Measurements from ENCODE around the gene DOCK1.

DOCK1 gene

GRCh38 chr10:126950401-126951105 lies 45.3 kb downstream of the DOCK1 start:
- H3K9me3 ChIP-seq (ENCODE audit: control insufficient read depth, low read length), result no peaks in the 10 kb centered on the region
- no peaks in the 10 kb centered on the region for H3K27me3 ChIP-seq (ENCODE audit: control insufficient read depth, insufficient read depth, low read length)
- no peak overlapping the region for H3K9ac ChIP-seq
- H3K36me3 ChIP-seq (ENCODE audit: control insufficient read depth, insufficient read depth, low read length), result no peaks in the 10 kb centered on the region
- H2AFZ ChIP-seq, result no peak overlapping the region
- H3K4me1 ChIP-seq, result no peaks in the 10 kb centered on the region
- no peak for TF ChIP-seq CTCF (IDR thresholded peaks at IDR 0.05)
- H3K4me2 ChIP-seq (ENCODE audit: low read length), result no peak overlapping the region
- H3K4me3 ChIP-seq (ENCODE audit: low read depth, low read length), result no peak overlapping the region
- no peak overlapping the region for H3K27ac ChIP-seq
- peaks cover 31% of the 10 kb centered on the region for H3K79me2 ChIP-seq

DNA sequence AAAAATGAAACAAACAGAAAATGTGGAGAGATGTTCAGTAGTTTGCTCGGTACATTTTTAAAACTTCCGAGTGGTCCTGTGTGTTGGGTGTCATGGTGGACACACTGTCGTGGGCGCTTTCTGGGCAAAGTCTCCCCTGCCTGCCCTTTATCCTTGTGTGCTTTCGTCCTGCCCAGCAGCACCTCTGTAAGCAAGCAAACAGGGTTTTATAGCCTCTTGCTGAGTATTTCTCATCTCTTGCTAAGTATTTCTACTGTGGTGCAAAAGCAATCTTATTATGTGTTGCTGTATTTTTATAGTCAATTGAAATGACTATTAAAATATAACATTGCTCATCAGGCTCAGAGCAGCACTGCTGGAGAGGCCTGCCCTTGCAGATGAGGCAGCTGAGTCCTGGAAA lies 48.7 kb downstream of the DOCK1 start:
- TF ChIP-seq CTCF (IDR thresholded peaks at IDR 0.05), result no peak
- Histone ChIP-seq H2AFZ (no peak overlapping the region), H3K36me3 (ENCODE audit: control insufficient read depth, insufficient read depth, low read length) (no peaks in the 10 kb centered on the region), H3K79me2 (peaks cover 14% of the 10 kb centered on the region), H3K9me3 (ENCODE audit: control insufficient read depth, low read length) (no peaks in the 10 kb centered on the region), H3K4me2 (ENCODE audit: low read length) (no peak overlapping the region), H3K9ac (no peak overlapping the region), H3K27me3 (ENCODE audit: control insufficient read depth, insufficient read depth, low read length) (no peaks in the 10 kb centered on the region), H3K4me3 (ENCODE audit: low read depth, low read length) (no peak overlapping the region), H3K27ac (no peak overlapping the region), H3K4me1 (no peaks in the 10 kb centered on the region)

DNA sequence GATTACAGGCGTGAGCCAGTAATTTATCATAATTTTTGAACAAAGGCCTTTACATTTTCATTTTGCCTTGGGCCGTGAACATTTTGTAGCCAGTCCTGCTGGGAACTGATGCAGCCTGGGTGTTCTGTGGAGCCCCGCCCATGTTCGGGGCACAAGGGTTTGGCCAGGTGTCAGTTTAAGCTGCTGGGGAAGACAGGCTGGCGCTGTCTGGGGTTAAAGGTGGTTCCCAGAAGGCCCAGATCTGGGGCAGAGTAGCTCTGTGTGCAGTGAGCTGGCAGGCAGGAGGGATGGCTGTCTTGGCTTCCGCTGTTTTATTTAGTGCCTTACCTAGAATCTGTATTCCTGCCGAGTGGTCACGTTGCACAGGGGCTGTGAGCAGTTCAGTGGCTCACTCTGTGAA lies 50.2 kb downstream of the DOCK1 start:
- Histone ChIP-seq H3K27ac (no peak overlapping the region), H3K79me2 (peaks cover 14% of the 10 kb centered on the region), H3K36me3 (ENCODE audit: control insufficient read depth, insufficient read depth, low read length) (no peaks in the 10 kb centered on the region), H3K9ac (no peak overlapping the region), H3K27me3 (ENCODE audit: control insufficient read depth, insufficient read depth, low read length) (no peaks in the 10 kb centered on the region), H3K9me3 (ENCODE audit: control insufficient read depth, low read length) (no peaks in the 10 kb centered on the region), H3K4me1 (no peaks in the 10 kb centered on the region), H3K4me2 (ENCODE audit: low read length) (no peak overlapping the region), H3K4me3 (ENCODE audit: low read depth, low read length) (no peak overlapping the region), H2AFZ (no peak overlapping the region)
- TF ChIP-seq CTCF (IDR thresholded peaks at IDR 0.05), result no peak

DNA sequence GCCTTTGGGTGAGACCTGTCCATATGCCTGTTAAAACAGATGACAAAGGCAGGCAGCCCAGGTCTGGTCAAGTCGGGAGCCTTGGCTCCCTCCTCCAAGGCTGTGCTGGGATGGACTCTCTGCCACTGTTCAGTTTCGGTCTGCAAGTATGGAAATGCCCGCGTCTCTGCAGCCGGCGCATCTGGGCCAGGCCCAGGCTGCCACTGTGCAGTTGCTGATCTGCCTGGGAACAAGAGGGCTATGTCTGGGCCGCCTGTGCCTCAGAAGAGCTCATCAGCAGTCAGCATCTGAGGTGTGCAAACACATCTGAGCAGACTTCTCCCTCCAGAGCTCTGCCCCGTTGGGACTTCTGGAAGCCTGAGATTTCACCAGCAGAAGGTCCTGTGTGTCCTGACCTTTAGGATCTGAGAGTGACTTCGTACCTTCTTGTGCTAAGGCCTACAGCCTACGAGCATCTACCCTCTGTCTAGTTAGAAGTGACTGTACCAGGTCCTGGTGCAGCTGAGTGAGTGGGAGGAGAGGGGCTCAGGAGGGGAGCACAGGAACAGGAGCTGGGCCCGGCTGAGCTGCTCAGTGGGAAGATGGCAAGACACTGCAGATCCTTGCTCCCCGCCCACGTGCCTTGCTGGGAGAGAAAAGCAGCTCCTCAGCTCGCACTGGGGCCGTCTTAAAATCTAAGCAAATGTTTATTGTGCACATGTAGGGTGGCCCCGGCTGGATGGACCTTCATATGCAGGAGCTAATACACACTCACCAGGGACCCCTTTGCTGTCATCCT lies 50.9 kb downstream of the DOCK1 start:
- no peak overlapping the region for H3K27ac ChIP-seq
- no peaks in the 10 kb centered on the region for H3K36me3 ChIP-seq (ENCODE audit: control insufficient read depth, insufficient read depth, low read length)
- no peaks in the 10 kb centered on the region for H3K4me1 ChIP-seq
- H3K27me3 ChIP-seq (ENCODE audit: control insufficient read depth, insufficient read depth, low read length), result no peaks in the 10 kb centered on the region
- no peak overlapping the region for H3K9ac ChIP-seq
- H3K9me3 ChIP-seq (ENCODE audit: control insufficient read depth, low read length), result no peaks in the 10 kb centered on the region
- H3K79me2 ChIP-seq, result peaks cover 10% of the 10 kb centered on the region
- no peak overlapping the region for H2AFZ ChIP-seq
- no peak overlapping the region for H3K4me2 ChIP-seq (ENCODE audit: low read length)
- no peak overlapping the region for H3K4me3 ChIP-seq (ENCODE audit: low read depth, low read length)
- TF ChIP-seq CTCF (IDR thresholded peaks at IDR 0.05), result no peak

All from parathyroid adenoma (tissue), 2 donors.